HG03103 (cell line): Measurements from ENCODE around the gene ATP4B.

Experiments used
- ATAC-seq: cut with Tn5 transposase; IDR thresholded peaks from one replicate; pipeline ENCODE4 v1.9.1; 2021; ENCODE audit warnings: low read depth; ENCODE audit not compliant: unreplicated experiment

The ATP4B gene

DNA sequence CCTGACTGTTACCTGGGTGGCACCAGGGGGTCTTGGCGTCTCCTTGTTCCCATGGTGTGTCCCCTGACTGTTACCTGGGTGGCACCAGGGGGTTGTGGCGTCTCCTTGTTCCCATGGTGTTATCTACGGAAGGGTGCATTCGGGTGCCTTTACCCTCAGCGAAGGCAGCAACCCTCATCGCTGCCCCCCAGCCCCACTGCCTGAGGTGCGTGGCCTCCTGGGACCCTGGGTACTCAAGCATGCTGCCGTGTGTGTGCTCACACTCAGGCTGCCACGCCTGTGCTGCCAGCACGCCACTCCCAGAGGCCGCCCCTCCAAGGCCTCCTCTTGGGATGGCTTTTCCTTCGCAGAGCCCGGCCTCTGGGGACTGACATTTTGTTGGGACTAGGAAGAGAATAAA, 48.4 kb downstream of the ATP4B start:
- ATAC-seq, result no peak

DNA sequence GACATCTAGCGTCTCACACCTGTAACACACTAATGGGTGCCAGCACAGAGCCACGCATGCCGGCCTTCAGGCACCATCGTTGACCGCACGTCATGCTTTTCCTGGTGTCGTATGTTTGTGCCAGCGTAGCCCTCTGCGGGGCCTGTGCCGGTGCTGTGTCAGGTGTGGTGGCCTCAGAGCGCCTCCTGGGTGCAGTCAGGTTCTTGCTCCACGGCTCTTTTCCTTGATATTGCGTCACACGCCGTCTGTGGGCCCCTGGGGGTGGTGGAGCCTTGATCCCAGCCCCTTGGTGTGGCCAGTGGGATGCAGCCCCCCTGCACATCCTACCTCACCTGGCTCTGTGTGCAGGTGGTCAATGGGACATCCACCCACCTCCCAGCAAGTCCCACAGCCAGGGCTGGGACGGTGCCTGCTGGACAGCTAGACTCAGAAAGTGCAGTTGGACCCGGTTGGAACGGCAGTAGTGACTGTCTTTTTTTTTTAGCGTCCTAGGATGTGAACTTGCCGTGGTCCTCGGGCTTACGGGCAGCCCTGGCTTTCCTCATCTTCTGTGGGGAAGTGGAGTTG, 48.9 kb downstream of the ATP4B start:
- no peak for ATAC-seq

DNA sequence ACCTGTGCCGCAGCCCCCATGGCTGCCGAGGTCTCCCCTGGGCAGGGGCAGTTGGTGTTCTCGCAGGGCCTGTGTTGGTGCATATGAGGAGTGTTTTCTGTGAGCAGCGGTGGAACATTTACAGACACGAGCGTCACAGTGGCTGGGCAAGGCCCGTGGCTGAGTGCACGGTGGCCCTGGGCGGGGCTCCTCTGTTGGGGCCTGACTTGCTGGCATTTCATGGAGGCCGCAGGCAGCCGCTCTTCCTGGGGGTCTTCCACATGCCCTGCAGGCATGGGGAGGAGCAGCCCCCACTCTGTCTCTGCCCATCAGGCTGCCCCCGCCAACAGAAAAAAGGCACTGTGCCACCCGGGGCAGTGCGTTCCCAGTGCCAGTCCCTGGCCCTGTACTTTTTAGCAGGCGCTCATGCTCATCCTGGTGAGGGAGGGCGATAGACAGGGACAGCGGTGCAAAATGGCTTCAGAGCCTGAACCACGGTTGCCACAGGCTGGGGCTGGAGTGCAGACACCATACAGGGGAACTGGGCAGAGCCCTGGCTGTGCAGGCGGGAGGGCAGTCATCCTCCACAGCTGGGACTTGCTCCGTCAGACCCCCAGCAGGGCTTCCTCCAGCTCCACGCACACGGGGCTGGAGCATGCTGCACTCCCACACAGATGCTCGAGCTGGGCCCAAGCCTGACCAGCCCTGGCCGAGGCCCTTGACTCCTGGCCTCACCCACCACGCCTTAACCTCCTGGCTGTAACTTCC, 49.9 kb downstream of the ATP4B start:
- ATAC-seq, result no peak

DNA sequence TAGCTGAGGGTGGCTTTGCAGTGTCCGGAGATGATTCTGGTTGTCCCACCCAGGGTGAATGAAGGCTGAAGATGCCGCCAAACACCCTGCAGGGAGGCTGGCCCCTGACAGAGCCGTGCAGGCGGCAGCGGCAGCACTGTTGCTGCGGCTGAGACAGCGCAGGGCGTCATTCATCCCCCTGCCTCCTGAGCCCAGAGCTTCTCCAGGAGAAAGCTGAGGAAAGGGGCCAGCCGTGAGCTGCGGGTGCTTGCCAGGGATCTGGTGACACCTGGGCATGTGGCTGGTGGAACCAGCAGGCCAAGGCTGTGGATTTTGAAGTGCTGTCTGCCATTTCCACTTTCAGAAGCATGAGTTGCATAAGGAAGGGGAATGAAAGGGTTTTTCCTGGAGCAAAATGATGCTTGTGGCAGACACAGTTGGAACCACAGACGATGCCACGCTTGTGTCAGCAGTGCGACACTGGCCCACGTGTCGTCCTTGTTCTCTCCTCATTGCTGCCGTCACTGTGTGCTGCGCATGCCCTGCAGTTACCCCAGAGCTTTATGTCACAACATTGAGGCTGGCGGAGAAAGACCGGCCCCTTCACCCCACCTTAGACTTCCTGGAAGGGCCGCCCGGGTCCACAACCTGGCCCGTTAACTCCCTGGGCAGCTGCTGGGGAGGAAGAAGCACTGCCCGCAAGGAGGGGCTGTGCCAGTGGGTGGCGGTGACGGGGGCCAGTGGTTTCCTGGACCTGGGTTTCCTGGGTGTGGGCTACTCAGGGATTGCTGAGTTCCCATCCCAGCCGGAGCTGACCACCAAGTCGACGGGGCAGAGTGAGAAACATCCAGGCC, 50.7 kb downstream of the ATP4B start:
- ATAC-seq, result no peak

DNA sequence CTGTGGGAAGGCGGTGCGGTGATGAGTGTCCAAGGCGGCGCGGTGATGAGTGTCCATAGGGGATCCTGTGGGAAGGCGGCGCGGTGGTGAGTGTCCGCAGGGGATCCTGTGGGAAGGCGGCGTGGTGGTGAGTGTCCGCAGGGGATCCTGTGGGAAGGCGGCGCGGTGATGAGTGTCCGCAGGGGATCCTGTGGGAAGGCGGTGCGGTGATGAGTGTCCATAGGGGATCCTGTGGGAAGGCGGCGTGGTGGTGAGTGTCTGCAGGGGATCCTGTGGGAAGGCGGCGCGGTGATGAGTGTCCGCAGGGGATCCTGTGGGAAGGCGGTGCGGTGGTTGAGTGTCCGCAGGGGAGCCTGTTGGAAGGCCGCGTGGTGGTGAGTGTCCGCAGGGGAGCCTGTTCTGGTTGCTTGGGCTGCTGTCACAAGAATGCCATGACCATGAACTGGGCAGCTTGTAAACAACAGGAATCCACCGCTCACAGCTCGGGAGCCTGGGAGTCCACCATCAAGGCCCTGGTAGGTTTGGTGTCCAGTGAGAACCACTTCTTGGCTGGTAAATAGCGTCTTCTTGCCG, 52.0 kb downstream of the ATP4B start:
- no peak for ATAC-seq

DNA sequence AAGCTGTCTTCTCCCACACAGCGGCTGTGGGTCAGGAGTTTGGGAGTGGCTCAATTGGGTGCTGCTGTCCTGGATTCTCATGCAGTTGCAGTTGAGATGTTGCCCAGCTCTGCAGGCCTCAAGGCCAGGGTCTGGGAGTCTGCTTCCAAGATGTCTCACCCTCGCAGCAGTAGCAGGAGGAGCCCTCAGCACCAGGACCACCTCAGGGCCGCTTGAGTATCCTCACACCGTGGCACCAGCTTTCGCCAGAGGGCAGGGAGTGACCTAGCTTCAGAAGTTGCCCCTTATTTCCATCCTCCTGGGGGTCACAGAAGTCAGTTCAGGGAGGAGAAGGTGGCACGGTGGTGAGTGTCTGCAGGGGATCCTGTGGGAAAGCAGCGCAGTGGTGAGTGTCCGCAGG, 52.5 kb downstream of the ATP4B start:
- ATAC-seq, result no peak

DNA sequence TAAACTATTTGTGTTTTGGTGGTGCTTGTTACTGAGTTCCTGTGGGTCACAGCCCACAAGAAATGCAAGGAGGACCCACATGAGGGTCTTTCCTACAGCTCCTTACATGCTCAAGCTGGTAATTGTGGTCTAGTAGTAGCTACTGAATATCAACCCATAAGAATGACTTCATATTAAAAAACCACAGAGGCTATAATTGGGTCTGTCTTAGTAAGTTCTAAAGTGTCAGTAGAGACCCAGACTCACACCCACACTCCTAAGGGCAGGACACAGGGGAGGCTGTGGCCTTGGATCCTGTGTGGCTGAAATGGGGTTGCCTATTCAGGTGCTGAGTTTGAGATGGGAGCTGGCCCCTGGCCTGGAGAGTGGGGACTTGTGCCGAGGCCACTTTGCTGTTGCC, 53.8 kb downstream of the ATP4B start:
- ATAC-seq, result no peak

DNA sequence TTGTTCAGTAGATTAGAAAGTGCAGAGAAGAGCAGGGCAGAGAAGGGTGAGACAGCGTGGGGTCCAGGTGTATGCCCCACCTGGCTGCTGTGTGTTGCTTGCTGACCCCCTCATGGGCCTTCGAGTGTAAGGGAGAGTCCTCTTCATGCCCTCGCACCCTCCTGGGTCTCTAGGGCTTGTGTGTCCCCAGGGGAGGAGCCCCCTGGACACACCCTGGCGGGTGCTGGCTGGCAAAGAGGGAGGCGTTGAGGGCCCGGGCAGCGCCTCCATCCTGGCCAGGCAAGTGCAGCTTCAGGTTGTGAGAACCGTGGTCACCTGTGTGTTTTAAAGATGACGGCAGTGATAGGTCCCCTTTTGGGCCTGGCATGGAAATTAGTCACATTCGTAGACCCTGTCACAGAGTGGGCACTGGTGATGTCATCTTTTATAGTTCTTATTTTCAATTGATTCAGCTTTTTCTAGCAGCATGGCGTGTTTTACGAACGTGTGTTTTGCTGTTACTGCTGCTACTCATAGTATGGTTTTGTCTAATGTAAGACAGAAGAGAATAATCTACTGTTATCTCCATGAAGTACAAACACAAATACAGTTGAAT, 54.8 kb downstream of the ATP4B start:
- no peak for ATAC-seq

DNA sequence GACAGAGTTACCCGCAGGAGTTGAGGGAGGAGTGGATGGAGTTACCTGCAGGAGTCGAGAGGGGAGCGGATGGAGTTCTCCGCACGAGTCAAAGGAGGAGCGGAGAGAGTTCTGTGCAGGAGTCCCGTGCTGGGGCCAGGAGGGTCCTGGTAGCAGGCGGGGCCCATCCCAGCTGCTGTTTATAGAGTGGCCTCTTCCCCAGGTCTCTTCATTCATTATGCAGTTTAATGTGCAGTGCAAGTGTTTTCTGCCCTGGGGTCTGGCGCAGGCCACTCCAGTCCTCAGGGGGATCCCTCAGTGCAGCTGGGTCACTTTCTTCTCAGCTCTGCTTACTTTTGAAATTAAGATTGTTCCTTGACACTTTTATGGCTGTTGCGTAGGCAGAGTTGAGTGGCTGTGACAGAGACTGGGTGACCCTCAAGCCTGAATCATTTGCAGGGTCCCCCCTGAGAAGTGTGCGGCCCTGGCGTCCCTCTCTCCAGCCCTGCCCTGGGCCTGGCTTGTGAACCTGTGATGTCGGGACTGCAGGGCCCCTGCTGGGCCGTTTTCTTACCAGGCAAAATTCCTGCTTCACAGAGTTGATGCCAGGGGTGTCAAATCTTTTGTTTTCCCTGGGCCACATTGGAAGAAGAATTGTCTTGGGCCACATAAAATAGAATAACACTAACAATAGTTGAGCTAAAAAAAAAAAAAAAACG, 55.6 kb downstream of the ATP4B start:
- no peak for ATAC-seq

DNA sequence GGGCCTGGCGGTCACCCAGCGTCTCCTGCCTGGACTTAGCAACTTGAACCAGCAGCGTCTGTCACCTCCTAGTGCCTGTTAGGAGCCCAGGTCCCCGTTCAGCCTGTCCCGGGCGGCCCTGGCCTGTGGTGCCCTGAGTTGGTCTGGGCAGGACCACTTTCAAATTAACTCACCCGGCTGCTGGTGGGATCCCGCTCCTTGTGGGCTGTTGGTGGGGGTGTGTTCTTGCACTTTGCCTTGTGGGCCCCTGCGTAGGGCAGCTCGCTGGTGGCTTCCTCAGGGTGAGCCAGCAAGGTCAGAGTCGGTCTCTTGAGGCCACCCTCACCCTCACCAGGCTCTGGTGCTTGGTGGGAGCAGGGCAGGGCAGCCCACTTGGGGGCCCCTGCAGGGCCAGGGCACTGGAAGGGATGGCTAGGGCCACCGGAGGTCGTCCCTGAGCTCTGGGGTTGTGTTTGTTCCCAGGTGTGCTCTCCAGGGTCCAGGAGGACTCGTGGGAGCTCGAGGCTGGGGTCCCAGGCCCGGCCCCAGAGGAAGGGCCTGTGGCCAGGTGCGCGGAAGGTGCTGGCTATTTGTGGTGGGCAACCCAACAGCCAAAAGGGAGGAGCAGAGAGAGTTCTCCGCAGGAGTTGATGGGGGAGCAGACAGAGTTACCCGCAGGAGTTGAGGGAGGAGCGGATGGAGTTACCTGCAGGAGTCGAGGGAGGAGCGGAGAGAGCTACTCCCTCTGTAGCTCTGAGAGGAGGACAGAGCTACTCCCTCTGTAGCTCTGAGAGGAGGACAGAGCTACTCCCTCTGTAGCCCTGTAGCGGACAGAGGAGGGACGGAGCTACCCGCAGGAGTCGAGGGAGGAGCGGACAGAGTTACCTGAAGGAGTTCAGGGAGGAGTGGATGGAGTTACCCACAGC, 56.6 kb downstream of the ATP4B start:
- no peak for ATAC-seq

DNA sequence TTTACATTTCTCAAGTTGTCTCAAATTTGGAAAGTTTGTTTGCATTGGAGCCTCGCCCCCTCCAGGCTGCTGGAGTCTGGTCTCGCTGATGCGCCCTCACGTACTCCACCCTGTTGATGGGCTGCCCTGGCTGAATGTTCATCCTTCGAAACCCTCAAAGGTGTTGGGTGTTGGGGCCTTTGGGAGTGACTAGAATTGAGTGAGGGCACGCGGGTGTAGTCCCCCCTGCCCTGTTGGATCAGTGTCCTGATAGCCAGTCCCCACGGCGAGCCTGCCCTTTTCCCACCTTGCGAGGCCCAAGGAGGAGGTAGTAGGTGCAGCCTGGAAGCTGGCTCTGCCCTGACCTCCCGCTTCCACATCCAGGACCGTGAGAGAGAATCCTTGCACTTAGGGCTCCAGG, 58.6 kb downstream of the ATP4B start:
- no peak for ATAC-seq
